HG02981 (cell line): ENCODE results near the gene KDM5A.
"Not testable (repeated sequence)": the region's sequence is repeated elsewhere in the genome, so short reads cannot be mapped to it uniquely, and the experiment has no call there.

ENCODE experiments used
- ATAC-seq: cut with Tn5 transposase; IDR thresholded peaks from one replicate; pipeline ENCODE4 v1.9.1; 2021; ENCODE audit warnings: mild to moderate bottlenecking, moderate library complexity; ENCODE audit not compliant: unreplicated experiment

Gene KDM5A

GRCh38 chr12:242496-242895, 146.6 kb downstream of the KDM5A start:
- no peak for ATAC-seq

- no peak for ATAC-seq
Observed at GRCh38 chr12:241266-241665, 147.9 kb downstream of the KDM5A start.

DNA sequence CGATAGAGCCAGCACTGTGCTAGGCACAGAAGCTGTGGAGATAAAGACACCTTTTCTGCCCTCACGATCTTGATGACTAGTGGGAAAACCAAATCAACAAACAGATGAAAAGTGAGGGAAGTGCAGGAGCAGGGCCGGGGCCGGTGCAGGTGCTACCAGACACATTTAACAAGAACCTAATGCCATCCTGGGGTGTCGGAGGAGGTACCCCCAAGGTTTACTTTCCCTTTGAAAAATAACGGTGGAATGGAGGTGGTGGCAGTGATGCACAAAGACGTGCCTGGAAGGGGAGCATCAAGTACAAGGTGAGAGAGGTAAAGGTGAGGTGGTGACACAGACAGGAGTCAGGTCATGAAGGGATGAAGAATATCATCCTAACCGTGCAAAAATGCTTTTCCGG, 148.6 kb downstream of the KDM5A start:
- no peak for ATAC-seq

DNA sequence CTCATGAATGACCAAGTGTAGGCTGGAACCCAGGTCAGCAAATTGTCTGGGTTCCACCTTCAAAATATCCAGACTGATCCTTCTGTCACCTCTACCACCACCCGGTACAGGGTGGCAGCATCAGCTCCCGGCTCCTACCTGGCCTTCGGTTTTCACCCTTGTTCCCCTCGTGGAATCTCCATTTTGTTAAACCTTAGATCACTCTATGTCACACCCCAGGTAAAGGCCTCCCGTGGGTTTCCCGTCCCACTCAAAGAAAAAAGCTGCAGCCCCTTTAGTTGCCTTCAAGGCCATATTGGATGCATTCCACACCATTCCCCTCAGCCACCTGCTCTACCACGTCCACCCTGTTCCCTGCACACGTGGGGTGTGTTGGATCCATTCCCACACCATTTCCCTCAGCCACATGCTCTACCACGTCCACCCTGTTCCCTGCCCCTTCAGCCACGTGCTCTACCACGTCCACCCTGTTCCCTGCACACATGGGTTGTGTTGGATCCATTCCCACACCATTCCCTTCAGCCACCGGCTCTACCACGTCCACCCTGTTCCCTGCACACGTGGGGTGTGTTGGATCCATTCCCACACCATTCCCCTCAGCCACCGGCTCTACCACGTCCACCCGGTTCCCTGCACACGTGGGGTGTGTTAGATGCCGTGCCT, 150.3 kb downstream of the KDM5A start:
- ATAC-seq = no peak

DNA sequence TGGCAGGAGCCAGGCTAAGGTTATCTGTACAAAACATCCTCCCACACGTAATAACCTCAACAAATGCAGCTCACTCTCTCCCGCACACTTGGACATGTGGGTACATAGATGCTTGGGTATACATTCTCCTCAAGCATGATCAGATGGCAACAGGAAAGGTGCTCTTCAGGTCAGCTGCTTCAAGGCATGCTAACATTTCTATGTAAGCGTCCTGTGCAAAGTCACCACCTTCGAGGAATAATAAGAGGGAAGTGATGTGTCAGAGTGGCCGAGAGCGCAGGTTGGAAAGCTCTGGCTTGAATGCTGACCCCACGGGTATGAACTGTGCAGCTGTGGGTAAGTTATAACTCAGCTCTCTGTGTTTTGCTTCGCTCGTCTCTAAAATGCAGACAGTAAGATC, 151.0 kb downstream of the KDM5A start:
- ATAC-seq = no peak

GRCh38 chr12:237026-237815, 151.9 kb downstream of the KDM5A start:
- no peak for ATAC-seq

- no peak for ATAC-seq
Observed at GRCh38 chr12:236445-236844, 152.7 kb downstream of the KDM5A start.

GRCh38 chr12:235967-236366, 153.2 kb downstream of the KDM5A start:
- not testable (repeated sequence) for ATAC-seq

DNA sequence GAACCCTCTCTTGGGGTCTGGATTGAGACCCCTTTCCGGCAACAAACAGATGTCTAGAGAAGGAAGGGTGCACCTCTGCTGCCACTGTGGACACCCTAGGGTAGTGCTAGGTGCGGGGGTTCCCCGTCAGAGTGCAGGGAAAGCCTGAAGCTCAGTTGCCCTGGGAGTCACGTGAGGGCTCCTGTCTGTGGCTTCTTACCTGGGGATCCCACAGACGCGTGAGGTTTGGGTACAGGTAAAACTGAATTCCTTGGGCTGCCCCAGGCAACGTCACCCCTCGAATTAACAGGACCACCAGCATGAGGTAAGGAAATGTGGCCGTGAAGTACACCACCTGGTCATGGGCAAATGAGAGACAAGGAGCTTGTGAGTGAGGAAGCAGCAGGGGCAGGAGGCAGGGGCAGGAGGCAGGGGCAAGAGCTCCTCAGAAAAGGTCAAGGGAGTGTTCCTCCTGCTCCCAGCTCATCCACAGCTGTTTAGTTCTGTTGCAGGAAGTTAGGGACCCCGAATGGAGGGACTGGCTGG, 154.2 kb downstream of the KDM5A start:
- ATAC-seq = no peak

GRCh38 chr12:234019-234418, 155.1 kb downstream of the KDM5A start:
- no peak for ATAC-seq

DNA sequence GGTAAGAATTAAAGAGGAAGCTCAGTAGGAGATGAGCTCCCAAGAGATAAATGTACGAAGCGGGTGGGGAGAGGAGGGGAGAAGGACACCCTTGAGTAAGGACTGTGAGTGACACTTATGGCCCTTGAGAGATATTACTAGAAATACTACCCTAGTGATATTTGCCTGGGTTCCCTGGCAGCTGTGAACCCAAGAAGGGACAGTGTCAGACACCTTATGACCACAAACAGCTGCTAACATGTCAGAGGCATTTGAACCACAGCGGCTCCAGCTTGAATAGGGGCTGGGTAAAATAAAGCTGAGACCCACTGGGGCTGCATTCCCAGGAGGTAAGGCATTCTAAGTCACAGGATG, 155.5 kb downstream of the KDM5A start:
- ATAC-seq = no peak

- no peak for ATAC-seq
Observed at GRCh38 chr12:232731-233614, 156.1 kb downstream of the KDM5A start.

GRCh38 chr12:230925-231671, 158.0 kb downstream of the KDM5A start:
- no peak for ATAC-seq
